ENCODE data around the gene RNASE13.
A peak's percentile ranks its signal among the peaks of the same experiment; 100 is the strongest.
"Not testable (repeated sequence)": the region's sequence is repeated elsewhere in the genome, so short reads cannot be mapped to it uniquely, and the experiment has no call there.

The RNASE13 gene

GRCh38 chr14:21015312-21015711 lies 19.3 kb downstream of the RNASE13 start:
- no peak for DNase-seq (ENCODE audit: low read depth)
- H3K4me3 ChIP-seq (ENCODE audit: low read depth, low read length): no peak overlapping the region
- TF ChIP-seq CTCF (IDR thresholded peaks at IDR 0.05; ENCODE audit: low read depth, low read length, missing control alignments): no peak

GRCh38 chr14:21014761-21015190 lies 19.8 kb downstream of the RNASE13 start:
- peak; percentile 89 for TF ChIP-seq CTCF (IDR thresholded peaks at IDR 0.05; ENCODE audit: low read depth, low read length, missing control alignments)
- H3K4me3 ChIP-seq (ENCODE audit: low read depth, low read length): no peak overlapping the region
- peak; percentile 42 for DNase-seq (ENCODE audit: low read depth)

GRCh38 chr14:21011136-21011535 lies 23.5 kb downstream of the RNASE13 start:
- no peak for TF ChIP-seq CTCF (IDR thresholded peaks at IDR 0.05; ENCODE audit: low read depth, low read length, missing control alignments)
- no peak overlapping the region for H3K4me3 ChIP-seq (ENCODE audit: low read depth, low read length)
- DNase-seq (ENCODE audit: low read depth): no peak

GRCh38 chr14:21009721-21010120 lies 24.9 kb downstream of the RNASE13 start:
- DNase-seq (ENCODE audit: low read depth); H3K4me3 ChIP-seq (ENCODE audit: low read depth, low read length): not testable (repeated sequence)

GRCh38 chr14:21003788-21004346 lies 30.7 kb downstream of the RNASE13 start:
- TF ChIP-seq CTCF (IDR thresholded peaks at IDR 0.05; ENCODE audit: low read depth, low read length, missing control alignments): no peak
- no peak overlapping the region for H3K4me3 ChIP-seq (ENCODE audit: low read depth, low read length)
- no peak for DNase-seq (ENCODE audit: low read depth)

GRCh38 chr14:21001218-21001617 lies 33.4 kb downstream of the RNASE13 start:
- no peak for DNase-seq (ENCODE audit: low read depth)
- H3K4me3 ChIP-seq (ENCODE audit: low read depth, low read length): no peak overlapping the region
- no peak for TF ChIP-seq CTCF (IDR thresholded peaks at IDR 0.05; ENCODE audit: low read depth, low read length, missing control alignments)

- no peak for DNase-seq (ENCODE audit: low read depth)
- no peak for TF ChIP-seq CTCF (IDR thresholded peaks at IDR 0.05; ENCODE audit: low read depth, low read length, missing control alignments)
- H3K4me3 ChIP-seq (ENCODE audit: low read depth, low read length): no peak overlapping the region
These were observed 35.0 kb downstream of the RNASE13 start for GRCh38 chr14:20999591-20999990.
